GM21723 (cell line): ENCODE data around the gene NT5C3A.

ENCODE experiments used
- ATAC-seq: cut with Tn5 transposase; IDR thresholded peaks from one replicate; pipeline ENCODE4 v1.9.1; 2021; ENCODE audit warnings: mild to moderate bottlenecking, moderate library complexity; ENCODE audit not compliant: unreplicated experiment

NT5C3A gene

GRCh38 chr7:33076737-33077136 lies 14.2 kb upstream of the NT5C3A start:
- ATAC-seq, result no peak

GRCh38 chr7:33075818-33076518 lies 13.4 kb upstream of the NT5C3A start:
- ATAC-seq, result no peak

GRCh38 chr7:33073243-33073642 lies 10.7 kb upstream of the NT5C3A start:
- no peak for ATAC-seq

- no peak for ATAC-seq
Measured at GRCh38 chr7:33072471-33072870, 9.9 kb upstream of the NT5C3A start.

GRCh38 chr7:33070831-33071230 lies 8.3 kb upstream of the NT5C3A start:
- no peak for ATAC-seq

- no peak for ATAC-seq
Measured at GRCh38 chr7:33070277-33070676, 7.7 kb upstream of the NT5C3A start.

- ATAC-seq, result no peak
Measured at GRCh38 chr7:33067921-33068320, 5.3 kb upstream of the NT5C3A start.

GRCh38 chr7:33066771-33067170 lies 4.2 kb upstream of the NT5C3A start:
- no peak for ATAC-seq

- ATAC-seq, result no peak
Measured at GRCh38 chr7:33065981-33066380, 3.4 kb upstream of the NT5C3A start.

GRCh38 chr7:33062782-33063443 lies 337 bp upstream of the NT5C3A start:
- peak; percentile 93 for ATAC-seq

GRCh38 chr7:33061282-33061937 lies 1.2 kb downstream of the NT5C3A start:
- ATAC-seq, result no peak

GRCh38 chr7:33059635-33060034 lies 2.9 kb downstream of the NT5C3A start:
- ATAC-seq, result no peak

GRCh38 chr7:33055158-33055557 lies 7.4 kb downstream of the NT5C3A start:
- no peak for ATAC-seq

- no peak for ATAC-seq
Measured at GRCh38 chr7:33054261-33054964, 8.2 kb downstream of the NT5C3A start.

- ATAC-seq, result no peak
Measured at GRCh38 chr7:33053721-33054120, 8.9 kb downstream of the NT5C3A start.

GRCh38 chr7:33050535-33051318 lies 11.8 kb downstream of the NT5C3A start:
- ATAC-seq, result peak; percentile 59

GRCh38 chr7:33048704-33049103 lies 13.9 kb downstream of the NT5C3A start:
- ATAC-seq, result no peak

GRCh38 chr7:33048257-33048656 lies 14.3 kb downstream of the NT5C3A start:
- ATAC-seq, result no peak

GRCh38 chr7:33044986-33045385 lies 17.6 kb downstream of the NT5C3A start:
- ATAC-seq, result peak; percentile 41

- no peak for ATAC-seq
Measured at GRCh38 chr7:33044401-33044718, 18.2 kb downstream of the NT5C3A start.
